ENCODE measurements around the gene QRICH1. TPM values are rescaled to one million over a fixed set of nuclear protein-coding genes. Genes with fewer than 3 reads are reported as not detected.

QRICH1 gene
- total and polyA plus RNA-seq, 2 of the 13 experiments (the other 11 are each of a cell fraction or from before 2014, with no cell fraction given), result 52.6 to 102 TPM

DNA sequence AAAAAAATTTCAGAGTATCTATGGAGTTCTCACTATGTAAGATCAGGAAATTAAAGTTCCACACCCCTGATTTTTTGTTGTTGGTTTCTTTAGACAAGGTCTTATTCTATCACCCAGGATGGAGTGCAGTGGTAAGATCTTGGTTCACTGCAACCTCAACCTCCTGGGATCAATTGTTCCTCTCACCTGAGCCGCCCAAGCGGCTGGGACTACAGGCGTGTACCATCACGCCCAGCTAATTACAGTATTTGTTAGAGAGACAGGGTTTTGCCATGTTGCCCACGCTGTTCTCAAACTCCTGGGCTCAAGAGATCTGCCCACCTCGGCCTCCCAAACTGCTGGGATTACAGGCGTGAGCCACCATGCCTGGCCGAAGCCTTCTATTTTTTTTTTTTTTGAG lies 12.4 kb downstream of the QRICH1 start:
- no peak overlapping the region for H3K4me3 ChIP-seq (replicated peaks in 1 of 3; ENCODE audit: insufficient read depth in 1 of 3, low read depth in 2 of 3, low read length in 3 of 3)
- H3K79me2 ChIP-seq (ENCODE audit: insufficient read depth, low read length), result peaks cover 73% of the 10 kb centered on the region
- H3K9ac ChIP-seq (ENCODE audit: insufficient read depth, low read depth, low read length), result no peak overlapping the region
- no peaks in the 10 kb centered on the region; a peak in 1 of 5 replicates for H3K27me3 ChIP-seq (ENCODE audit: control insufficient read depth in 1 of 2, insufficient read depth in 2 of 2, low read length in 2 of 2)
- intact Hi-C loops (cut with micrococcal nuclease; ENCODE audit: unreplicated experiment), result no loop called here
- H3K4me1 ChIP-seq (ENCODE audit: insufficient read depth, low read length), result 0 out of 2 replicates have a peak, but pooled peaks cover 5% of the 10 kb centered on the region
- TF ChIP-seq SIN3A (IDR thresholded peaks at IDR 0.05; ENCODE audit: borderline replicate concordance, low read depth, low read length) (no peak), ELF4 (CRISPR knock-in tag; IDR thresholded peaks at IDR 0.05; ENCODE audit: borderline replicate concordance) (no peak), ZNF549 (CRISPR knock-in tag; IDR thresholded peaks at IDR 0.05) (no peak), DDIT3 (CRISPR knock-in tag; IDR thresholded peaks at IDR 0.05) (no peak), ZNF20 (CRISPR knock-in tag; IDR thresholded peaks at IDR 0.05) (no peak), ISX (CRISPR knock-in tag; conservative IDR thresholded peaks at IDR 0.05) (no peak), ZNF781 (CRISPR knock-in tag; IDR thresholded peaks at IDR 0.05; ENCODE audit: borderline replicate concordance, not compliant biosample characterization) (no peak), FOSL1 (CRISPR knock-in tag; IDR thresholded peaks at IDR 0.05; ENCODE audit: borderline replicate concordance) (no peak), ZNF543 (CRISPR knock-in tag; IDR thresholded peaks at IDR 0.05) (no peak), NRL (CRISPR knock-in tag; IDR thresholded peaks at IDR 0.05; ENCODE audit: borderline replicate concordance) (no peak), ZNF83 (CRISPR knock-in tag; IDR thresholded peaks at IDR 0.05; ENCODE audit: borderline replicate concordance) (no peak), SMAD9 (CRISPR knock-in tag; IDR thresholded peaks at IDR 0.05) (no peak), PHF5A (CRISPR knock-in tag; IDR thresholded peaks at IDR 0.05; ENCODE audit: low read depth, unreplicated experiment) (no peak), ZNF33A (CRISPR knock-in tag; IDR thresholded peaks at IDR 0.05; ENCODE audit: borderline replicate concordance) (no peak)
- TF ChIP-seq, protein P1, sequence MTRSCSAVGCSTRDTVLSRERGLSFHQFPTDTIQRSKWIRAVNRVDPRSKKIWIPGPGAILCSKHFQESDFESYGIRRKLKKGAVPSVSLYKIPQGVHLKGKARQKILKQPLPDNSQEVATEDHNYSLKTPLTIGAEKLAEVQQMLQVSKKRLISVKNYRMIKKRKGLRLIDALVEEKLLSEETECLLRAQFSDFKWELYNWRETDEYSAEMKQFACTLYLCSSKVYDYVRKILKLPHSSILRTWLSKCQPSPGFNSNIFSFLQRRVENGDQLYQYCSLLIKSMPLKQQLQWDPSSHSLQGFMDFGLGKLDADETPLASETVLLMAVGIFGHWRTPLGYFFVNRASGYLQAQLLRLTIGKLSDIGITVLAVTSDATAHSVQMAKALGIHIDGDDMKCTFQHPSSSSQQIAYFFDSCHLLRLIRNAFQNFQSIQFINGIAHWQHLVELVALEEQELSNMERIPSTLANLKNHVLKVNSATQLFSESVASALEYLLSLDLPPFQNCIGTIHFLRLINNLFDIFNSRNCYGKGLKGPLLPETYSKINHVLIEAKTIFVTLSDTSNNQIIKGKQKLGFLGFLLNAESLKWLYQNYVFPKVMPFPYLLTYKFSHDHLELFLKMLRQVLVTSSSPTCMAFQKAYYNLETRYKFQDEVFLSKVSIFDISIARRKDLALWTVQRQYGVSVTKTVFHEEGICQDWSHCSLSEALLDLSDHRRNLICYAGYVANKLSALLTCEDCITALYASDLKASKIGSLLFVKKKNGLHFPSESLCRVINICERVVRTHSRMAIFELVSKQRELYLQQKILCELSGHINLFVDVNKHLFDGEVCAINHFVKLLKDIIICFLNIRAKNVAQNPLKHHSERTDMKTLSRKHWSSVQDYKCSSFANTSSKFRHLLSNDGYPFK (CRISPR knock-in tag; IDR thresholded peaks at IDR 0.05; ENCODE audit: borderline replicate concordance), result no peak
- TF ChIP-seq, protein P2, sequence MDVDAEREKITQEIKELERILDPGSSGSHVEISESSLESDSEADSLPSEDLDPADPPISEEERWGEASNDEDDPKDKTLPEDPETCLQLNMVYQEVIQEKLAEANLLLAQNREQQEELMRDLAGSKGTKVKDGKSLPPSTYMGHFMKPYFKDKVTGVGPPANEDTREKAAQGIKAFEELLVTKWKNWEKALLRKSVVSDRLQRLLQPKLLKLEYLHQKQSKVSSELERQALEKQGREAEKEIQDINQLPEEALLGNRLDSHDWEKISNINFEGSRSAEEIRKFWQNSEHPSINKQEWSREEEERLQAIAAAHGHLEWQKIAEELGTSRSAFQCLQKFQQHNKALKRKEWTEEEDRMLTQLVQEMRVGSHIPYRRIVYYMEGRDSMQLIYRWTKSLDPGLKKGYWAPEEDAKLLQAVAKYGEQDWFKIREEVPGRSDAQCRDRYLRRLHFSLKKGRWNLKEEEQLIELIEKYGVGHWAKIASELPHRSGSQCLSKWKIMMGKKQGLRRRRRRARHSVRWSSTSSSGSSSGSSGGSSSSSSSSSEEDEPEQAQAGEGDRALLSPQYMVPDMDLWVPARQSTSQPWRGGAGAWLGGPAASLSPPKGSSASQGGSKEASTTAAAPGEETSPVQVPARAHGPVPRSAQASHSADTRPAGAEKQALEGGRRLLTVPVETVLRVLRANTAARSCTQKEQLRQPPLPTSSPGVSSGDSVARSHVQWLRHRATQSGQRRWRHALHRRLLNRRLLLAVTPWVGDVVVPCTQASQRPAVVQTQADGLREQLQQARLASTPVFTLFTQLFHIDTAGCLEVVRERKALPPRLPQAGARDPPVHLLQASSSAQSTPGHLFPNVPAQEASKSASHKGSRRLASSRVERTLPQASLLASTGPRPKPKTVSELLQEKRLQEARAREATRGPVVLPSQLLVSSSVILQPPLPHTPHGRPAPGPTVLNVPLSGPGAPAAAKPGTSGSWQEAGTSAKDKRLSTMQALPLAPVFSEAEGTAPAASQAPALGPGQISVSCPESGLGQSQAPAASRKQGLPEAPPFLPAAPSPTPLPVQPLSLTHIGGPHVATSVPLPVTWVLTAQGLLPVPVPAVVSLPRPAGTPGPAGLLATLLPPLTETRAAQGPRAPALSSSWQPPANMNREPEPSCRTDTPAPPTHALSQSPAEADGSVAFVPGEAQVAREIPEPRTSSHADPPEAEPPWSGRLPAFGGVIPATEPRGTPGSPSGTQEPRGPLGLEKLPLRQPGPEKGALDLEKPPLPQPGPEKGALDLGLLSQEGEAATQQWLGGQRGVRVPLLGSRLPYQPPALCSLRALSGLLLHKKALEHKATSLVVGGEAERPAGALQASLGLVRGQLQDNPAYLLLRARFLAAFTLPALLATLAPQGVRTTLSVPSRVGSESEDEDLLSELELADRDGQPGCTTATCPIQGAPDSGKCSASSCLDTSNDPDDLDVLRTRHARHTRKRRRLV (CRISPR knock-in tag; IDR thresholded peaks at IDR 0.05), result no peak
- no peak for FAIRE-seq
- ATAC-seq, result no peak
- ChIA-PET POLR2A (interaction anchor here (1.3 kb wide), 1 partner anchor 12 kb away, joined by 5 read pairs; the partner anchor contains the start of gene QRICH1), CTCF (ENCODE audit: low intra/inter-chr PET ratio, low total read pairs) (no interaction called here)
- BruUV-seq (replicated peaks), result no TSS peak
- 96% methylated on average over 8 of the region's 8 CpGs for WGBS (ENCODE audit: low lambda C conversion rate)
- H3K9me3 ChIP-seq (ENCODE audit: low read length), result no peaks in the 10 kb centered on the region
- H3K4me2 ChIP-seq (ENCODE audit: low read depth, low read length), result no peak overlapping the region
- DNase-seq (ENCODE audit: low spot score), result no peak
- in situ Hi-C loops (cut with HindIII; ENCODE audit: extremely low pct_ligation_motif_present, low pct_unique_long_range_greater_than_20kb), result no loop called here
- no peak overlapping the region for H2AFZ ChIP-seq (ENCODE audit: low read length)
- H3K36me3 ChIP-seq (replicated peaks in 1 of 2; ENCODE audit: control insufficient read depth in 1 of 2, insufficient read depth in 2 of 2, low read length in 2 of 2), result peaks cover 11 to 15% of the 10 kb centered on the region in 2 experiments
- 0 out of 2 replicates have a peak, but pooled peaks cover 9% of the 10 kb centered on the region for H4K20me1 ChIP-seq (ENCODE audit: insufficient read depth, low read length)
- no peak overlapping the region for H3K27ac ChIP-seq (ENCODE audit: extremely low read length, insufficient read depth, low read length)

Measured in HepG2 (cell line).